ENCODE data around the gene FOXO1.

The FOXO1 gene

DNA sequence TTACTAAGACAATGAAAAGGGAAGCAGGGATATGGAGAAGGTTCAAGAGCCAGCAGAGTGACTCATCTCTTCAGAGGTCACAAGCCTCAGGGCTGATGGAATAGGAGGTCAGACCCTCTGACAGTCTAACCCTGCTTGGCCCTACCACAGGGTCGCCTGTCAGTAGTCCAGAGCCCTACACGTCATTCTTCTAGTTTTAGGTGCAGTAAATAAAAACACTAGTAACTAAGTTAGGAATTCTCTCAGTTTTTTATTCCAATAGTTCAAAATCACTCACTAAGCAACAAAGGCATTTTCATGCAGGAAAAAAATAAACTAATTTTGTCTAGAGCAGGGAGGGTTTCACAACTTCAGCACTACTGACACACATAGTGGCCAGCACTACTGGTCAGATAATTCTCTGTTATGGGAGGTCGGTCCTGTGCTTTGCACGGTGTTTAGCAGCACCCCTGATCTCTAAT lies 27.2 kb downstream of the FOXO1 start:
- TF ChIP-seq, protein P1, sequence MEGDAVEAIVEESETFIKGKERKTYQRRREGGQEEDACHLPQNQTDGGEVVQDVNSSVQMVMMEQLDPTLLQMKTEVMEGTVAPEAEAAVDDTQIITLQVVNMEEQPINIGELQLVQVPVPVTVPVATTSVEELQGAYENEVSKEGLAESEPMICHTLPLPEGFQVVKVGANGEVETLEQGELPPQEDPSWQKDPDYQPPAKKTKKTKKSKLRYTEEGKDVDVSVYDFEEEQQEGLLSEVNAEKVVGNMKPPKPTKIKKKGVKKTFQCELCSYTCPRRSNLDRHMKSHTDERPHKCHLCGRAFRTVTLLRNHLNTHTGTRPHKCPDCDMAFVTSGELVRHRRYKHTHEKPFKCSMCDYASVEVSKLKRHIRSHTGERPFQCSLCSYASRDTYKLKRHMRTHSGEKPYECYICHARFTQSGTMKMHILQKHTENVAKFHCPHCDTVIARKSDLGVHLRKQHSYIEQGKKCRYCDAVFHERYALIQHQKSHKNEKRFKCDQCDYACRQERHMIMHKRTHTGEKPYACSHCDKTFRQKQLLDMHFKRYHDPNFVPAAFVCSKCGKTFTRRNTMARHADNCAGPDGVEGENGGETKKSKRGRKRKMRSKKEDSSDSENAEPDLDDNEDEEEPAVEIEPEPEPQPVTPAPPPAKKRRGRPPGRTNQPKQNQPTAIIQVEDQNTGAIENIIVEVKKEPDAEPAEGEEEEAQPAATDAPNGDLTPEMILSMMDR (IDR thresholded peaks at IDR 0.05; ENCODE audit: insufficient read depth, low read depth, low read length, missing control alignments): no peak
- no peak for DNase-seq (ENCODE audit: low read depth)

DNA sequence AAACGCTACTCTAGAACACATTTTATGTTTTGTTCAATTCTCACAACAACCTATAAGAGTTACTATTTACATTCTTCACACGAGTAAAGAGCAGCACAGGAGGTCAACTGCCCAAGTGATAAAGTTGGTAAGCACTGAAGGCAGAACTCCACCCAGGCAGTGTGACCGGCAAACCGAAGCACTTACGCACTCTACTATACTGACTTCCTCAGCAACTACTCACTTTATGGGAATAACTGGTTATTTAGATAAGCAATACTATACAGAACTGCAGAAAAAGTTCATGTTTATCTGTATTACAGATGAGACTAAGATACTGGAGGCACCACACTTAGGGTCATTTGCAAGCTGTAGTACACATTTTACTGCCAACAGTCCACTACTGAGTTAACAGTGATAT lies 28.8 kb downstream of the FOXO1 start:
- no peak overlapping the region for H3K4me3 ChIP-seq (ENCODE audit: low read depth, low read length)
- TF ChIP-seq, protein P1 (IDR thresholded peaks at IDR 0.05; ENCODE audit: insufficient read depth, low read depth, low read length, missing control alignments): no peak
- DNase-seq (ENCODE audit: low read depth): no peak

More for the DNA sequence above, 27.2 kb downstream of the FOXO1 start:
- H3K4me3 ChIP-seq (ENCODE audit: low read depth, low read length): no peak overlapping the region

DNA sequence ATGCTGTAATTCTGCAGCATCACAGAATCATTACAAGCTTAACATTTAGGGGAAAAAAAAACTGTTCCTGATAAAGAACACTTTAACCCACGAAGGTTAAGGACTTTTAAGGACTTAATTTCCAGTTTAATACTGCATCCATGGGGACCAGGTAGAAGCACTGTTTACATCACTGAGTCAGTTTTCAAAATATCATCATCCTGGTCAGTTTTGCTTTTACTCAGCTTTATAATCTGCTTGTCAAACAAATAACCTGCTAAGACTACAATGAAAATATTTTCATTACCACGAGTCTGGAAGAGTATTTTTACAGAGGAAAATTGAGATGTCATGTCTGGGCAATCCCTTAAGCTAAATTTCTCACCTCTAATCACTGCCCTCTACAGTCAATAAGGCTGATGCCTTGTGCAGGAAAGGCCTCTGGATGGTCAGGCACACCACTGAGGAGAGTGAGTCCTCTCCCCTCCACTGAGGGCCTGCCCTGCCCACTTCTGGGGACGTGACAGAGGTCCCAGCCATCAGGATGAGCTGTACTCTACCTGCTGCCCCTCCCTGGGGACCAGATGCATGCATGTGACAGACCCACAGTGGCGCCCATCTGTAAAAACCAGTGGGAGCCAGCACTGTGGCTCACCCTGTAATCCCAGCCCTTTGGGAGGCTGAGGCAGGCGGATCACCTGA lies 31.0 kb downstream of the FOXO1 start:
- no peak overlapping the region for H3K4me3 ChIP-seq (ENCODE audit: low read depth, low read length)
- TF ChIP-seq, protein P1 (IDR thresholded peaks at IDR 0.05; ENCODE audit: insufficient read depth, low read depth, low read length, missing control alignments): no peak
- peak; percentile 25 for DNase-seq (ENCODE audit: low read depth)

DNA sequence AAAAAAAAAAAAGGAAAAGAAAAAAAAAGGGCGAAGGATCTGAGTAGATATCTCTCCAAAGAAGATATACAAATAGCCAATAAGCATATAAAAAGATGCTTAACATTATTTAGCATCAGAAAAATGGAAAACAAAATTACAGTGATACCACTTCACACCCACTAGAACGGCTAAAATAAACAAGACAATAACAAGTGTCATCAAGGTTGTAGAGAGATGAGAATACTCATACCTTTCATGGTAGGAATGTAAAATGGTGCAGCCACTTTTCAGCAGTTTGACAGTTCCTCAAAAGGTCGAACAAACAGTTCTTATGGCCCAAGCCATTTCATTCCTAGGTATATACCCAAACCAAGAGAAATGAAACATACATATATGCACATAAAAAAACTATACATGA lies 33.5 kb downstream of the FOXO1 start:
- TF ChIP-seq, protein P1 (IDR thresholded peaks at IDR 0.05; ENCODE audit: insufficient read depth, low read depth, low read length, missing control alignments): no peak
- no peak for DNase-seq (ENCODE audit: low read depth)
- no peak overlapping the region for H3K4me3 ChIP-seq (ENCODE audit: low read depth, low read length)

DNA sequence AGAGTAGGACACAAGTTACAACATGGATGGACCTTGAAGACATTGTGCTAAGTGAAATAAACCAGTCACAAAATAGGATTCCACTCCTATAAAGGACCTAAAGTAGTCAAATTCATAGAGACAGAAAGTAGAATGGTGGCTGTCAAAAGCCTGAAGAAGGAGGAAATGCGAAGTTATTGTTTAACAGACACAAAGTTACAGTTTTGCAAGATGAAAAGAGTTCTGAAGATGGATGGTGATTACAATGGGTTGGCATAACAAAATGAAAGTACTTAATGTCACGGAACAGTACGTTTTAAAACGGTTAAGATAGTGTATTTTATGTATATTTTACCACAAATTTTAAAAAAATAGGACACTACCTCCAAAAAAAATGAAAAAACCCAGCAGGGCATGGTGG lies 34.8 kb downstream of the FOXO1 start:
- no peak overlapping the region for H3K4me3 ChIP-seq (ENCODE audit: low read depth, low read length)
- DNase-seq (ENCODE audit: low read depth): no peak
- TF ChIP-seq, protein P1 (IDR thresholded peaks at IDR 0.05; ENCODE audit: insufficient read depth, low read depth, low read length, missing control alignments): no peak

DNA sequence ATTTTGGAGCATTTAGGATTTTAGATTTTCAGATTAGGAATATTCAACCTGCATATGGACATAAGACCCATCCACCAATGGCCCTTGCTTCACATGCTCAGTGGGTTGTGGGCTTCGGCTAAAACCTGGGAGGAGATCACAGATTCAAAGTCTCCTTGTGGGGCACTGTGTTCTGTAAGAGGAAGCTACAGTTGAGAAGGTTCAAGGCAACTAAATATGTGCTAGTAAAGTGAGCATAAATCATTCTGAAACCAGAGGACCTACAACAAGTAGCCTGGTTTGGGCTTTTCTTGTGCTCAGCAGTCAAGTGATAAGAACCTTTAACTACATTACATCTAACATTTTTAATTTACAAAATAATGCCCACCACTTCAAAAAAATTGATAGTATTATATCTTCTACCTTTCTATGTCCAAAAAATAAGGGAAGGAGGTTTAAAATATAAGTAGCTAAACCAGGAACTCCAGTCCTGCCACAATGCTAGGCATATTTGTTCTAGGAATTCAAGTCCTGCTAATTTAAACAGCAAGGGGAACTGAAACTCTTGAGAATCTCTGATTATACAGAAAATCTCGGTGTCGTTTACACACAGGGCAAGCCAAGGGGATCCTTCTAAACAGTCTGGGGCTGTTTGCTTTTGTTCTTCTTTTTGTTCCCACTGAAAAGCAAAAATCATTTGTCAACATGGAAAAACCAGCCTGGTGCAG lies 36.6 kb downstream of the FOXO1 start:
- TF ChIP-seq, protein P1 (IDR thresholded peaks at IDR 0.05; ENCODE audit: insufficient read depth, low read depth, low read length, missing control alignments): no peak
- H3K4me3 ChIP-seq (ENCODE audit: low read depth, low read length): peak overlapping the region; percentile 48

More for the DNA sequence above, 36.6 kb downstream of the FOXO1 start:
- peak; percentile 81 for DNase-seq (ENCODE audit: low read depth)
